ENCODE measurements around the gene GLDN. TPM values are rescaled to one million over a fixed set of nuclear protein-coding genes. Genes with fewer than 3 reads are reported as not detected.

Gene GLDN
- total RNA-seq, 1 donor from 2014 or later: 5.9 TPM

- no peak overlapping the region for H3K27ac ChIP-seq
- no peak for DNase-seq (ENCODE audit: extremely low spot score in 2 of 2)
- H3K27me3 ChIP-seq: no peaks in the 10 kb centered on the region
- no peaks in the 10 kb centered on the region for H3K4me1 ChIP-seq
- intact Hi-C loops (cut with DNase I): no loop called here
- TF ChIP-seq POLR2A (IDR thresholded peaks at IDR 0.05): no peak
- TF ChIP-seq POLR2AphosphoS5 (IDR thresholded peaks at IDR 0.05; ENCODE audit: insufficient read depth in 1 of 2, low read depth in 1 of 2): no peak
- TF ChIP-seq CTCF (IDR thresholded peaks at IDR 0.05): no peak
- no peaks in the 10 kb centered on the region for H3K36me3 ChIP-seq
- no peak overlapping the region for H3K4me3 ChIP-seq
- H3K9me3 ChIP-seq: no peaks in the 10 kb centered on the region
Measured at GRCh38 chr15:51332206-51333147, 9.0 kb upstream of the GLDN start.

- no peaks in the 10 kb centered on the region for H3K4me1 ChIP-seq
- no peak overlapping the region for H3K27ac ChIP-seq
- no peaks in the 10 kb centered on the region for H3K36me3 ChIP-seq
- intact Hi-C loops (cut with DNase I): no loop called here
- TF ChIP-seq CTCF (IDR thresholded peaks at IDR 0.05) (no peak), POLR2A (IDR thresholded peaks at IDR 0.05) (no peak), POLR2AphosphoS5 (IDR thresholded peaks at IDR 0.05; ENCODE audit: insufficient read depth in 1 of 2, low read depth in 1 of 2) (no peak)
- DNase-seq (ENCODE audit: extremely low spot score in 2 of 2): no peak
- H3K9me3 ChIP-seq: no peaks in the 10 kb centered on the region
- H3K4me3 ChIP-seq: no peak overlapping the region
- no peaks in the 10 kb centered on the region for H3K27me3 ChIP-seq
Measured at GRCh38 chr15:51333571-51333970, 7.9 kb upstream of the GLDN start.

- no peaks in the 10 kb centered on the region for H3K9me3 ChIP-seq
- H3K4me3 ChIP-seq: no peak overlapping the region
- H3K4me1 ChIP-seq: no peaks in the 10 kb centered on the region
- H3K27me3 ChIP-seq: no peaks in the 10 kb centered on the region
- TF ChIP-seq POLR2A (IDR thresholded peaks at IDR 0.05) (no peak), POLR2AphosphoS5 (IDR thresholded peaks at IDR 0.05; ENCODE audit: insufficient read depth in 1 of 2, low read depth in 1 of 2) (no peak), CTCF (IDR thresholded peaks at IDR 0.05) (no peak)
- DNase-seq (ENCODE audit: extremely low spot score in 2 of 2): no peak
- H3K27ac ChIP-seq: no peak overlapping the region
- H3K36me3 ChIP-seq: no peaks in the 10 kb centered on the region
- intact Hi-C loops (cut with DNase I): no loop called here
Measured at GRCh38 chr15:51334011-51334451, 7.4 kb upstream of the GLDN start.

- H3K4me1 ChIP-seq: no peaks in the 10 kb centered on the region
- no peak for DNase-seq (ENCODE audit: extremely low spot score in 2 of 2)
- H3K27ac ChIP-seq: no peak overlapping the region
- no peak for TF ChIP-seq POLR2A (IDR thresholded peaks at IDR 0.05)
- no peak for TF ChIP-seq CTCF (IDR thresholded peaks at IDR 0.05)
- H3K27me3 ChIP-seq: no peaks in the 10 kb centered on the region
- H3K9me3 ChIP-seq: no peaks in the 10 kb centered on the region
- no peak overlapping the region for H3K4me3 ChIP-seq
- H3K36me3 ChIP-seq: no peaks in the 10 kb centered on the region
- intact Hi-C loops (cut with DNase I): no loop called here
Measured at GRCh38 chr15:51335087-51335486, 6.4 kb upstream of the GLDN start.

Data from vagina (tissue), 2 donors.